Esophagus squamous epithelium (tissue), 5 donors: ENCODE measurements around the gene CTIF. TPM values are rescaled to one million over a fixed set of nuclear protein-coding genes. Genes with fewer than 3 reads are reported as not detected.
A peak's percentile ranks its signal among the peaks of the same experiment; 100 is the strongest.

Experiments used
- DNase-seq: peaks from one replicate; lab custom pipeline; 2025; lab: John Stamatoyannopoulos, UW
- H3K27ac ChIP-seq, 4 donors: fragments of 200-600 bp; sonication (generic); one replicate each; pipeline ENCODE4 v1.5.1; 2016 to 2019; ENCODE audit warnings: mild to moderate bottlenecking in 1 of 4
- H3K27me3 ChIP-seq, 4 donors: fragments of 200-600 bp; sonication (generic); 1 replicate in 3 of 4; 2 replicates in 1 of 4; pipeline versions ENCODE4 v1.5.1 to v1.6.0; 2017 to 2021; ENCODE audit warnings: antibody characterized with exemption in 1 of 4
- H3K36me3 ChIP-seq, 3 donors: fragments of 200-600 bp; sonication (generic); one replicate each; pipeline ENCODE4 v1.5.1; 2016 to 2019
- H3K4me1 ChIP-seq, 3 donors: fragments of 200-600 bp; sonication (generic); one replicate each; pipeline ENCODE4 v1.5.1; 2017 to 2019
- H3K4me3 ChIP-seq, 4 donors: fragments of 200-600 bp; sonication (generic); 1 replicate in 3 of 4; 2 replicates in 1 of 4; pipeline ENCODE4 v1.5.1; 2016 to 2019; ENCODE audit warnings: mild to moderate bottlenecking in 2 of 4, moderate library complexity in 1 of 4
- H3K9me3 ChIP-seq, 3 donors: fragments of 200-600 bp; sonication (generic); one replicate each; pipeline ENCODE4 v1.5.1; 2016 to 2019
- CTCF ChIP-seq, 6 experiments: fragments of 450-650 bp in 4 of 6; fragments of 200-600 bp in 2 of 6; sonication (generic) in 2 of 6; IDR thresholded peaks; one replicate each; pipeline ENCODE4 v1.5.1; 2016 to 2019; ENCODE audit warnings: antibody characterized with exemption in 6 of 6, mild to moderate bottlenecking in 4 of 6, moderate library complexity in 4 of 6
- POLR2A ChIP-seq, 4 donors: fragments of 450-650 bp; IDR thresholded peaks; one replicate each; pipeline ENCODE4 v1.6.1; 2017; ENCODE audit warnings: antibody characterized with exemption in 4 of 4, mild to moderate bottlenecking in 4 of 4, moderate library complexity in 3 of 4
- WGBS, 2 donors: methylation state at CpG; one replicate each; pipeline ENCODE4 v1.1.5; 2018; 5-methylcytosine and 5-hydroxymethylcytosine counted together
- intact Hi-C: fragments of 100-400 bp; cut with DNase I; formaldehyde crosslinking; loops from one replicate; pipeline ENCODE4 v1.15.0; 2022
- total RNA-seq, 4 donors: library from RNA; depleted of rRNA; stranded (reverse); fragments of >200 nt; gene quantifications; one replicate each; pipeline ENCODE4 v1.1.0, GENCODE V29; 2016
- donor health status: DM: yes; HTN: yes; CAD: no.

The CTIF gene
- total RNA-seq, 4 donors from 2014 or later, result 4.7 to 24.2 (median 10.2) TPM

DNA sequence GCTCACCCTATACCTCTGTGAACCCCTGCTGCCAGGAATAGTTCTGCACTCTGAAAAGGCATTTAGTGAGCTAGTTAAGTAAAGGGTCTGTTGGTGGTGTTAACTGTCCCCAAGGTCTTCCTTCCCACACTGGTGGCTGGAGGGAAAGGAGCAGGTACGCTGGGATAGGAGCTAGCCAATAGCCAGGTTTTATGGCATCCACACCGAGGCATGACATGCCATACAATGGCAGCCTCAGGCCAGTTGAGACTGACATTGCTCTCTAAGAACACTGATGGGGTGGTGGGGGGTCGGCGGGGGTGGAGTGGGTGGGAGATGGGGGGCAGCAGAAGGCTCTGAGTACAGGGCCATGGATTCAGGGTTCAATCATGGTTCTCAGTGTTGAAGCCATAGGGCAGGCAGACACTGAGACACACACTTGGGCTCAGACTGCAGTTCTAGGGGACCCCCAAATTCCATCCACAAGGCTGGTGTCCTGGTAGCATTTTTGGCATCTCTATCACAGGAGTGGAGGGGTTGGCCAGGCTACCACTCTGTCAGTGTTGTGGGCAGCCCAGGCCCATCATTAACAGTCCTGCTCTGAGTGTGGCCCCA, 136.0 kb downstream of the CTIF start:
- H3K27me3 ChIP-seq, result no peaks in the 10 kb centered on the region
- no peak for DNase-seq
- peaks cover 0 to 25% (median 9%) of the 10 kb centered on the region in 3 donors for H3K36me3 ChIP-seq
- WGBS, 2 donors, result 50 to 65% methylated on average over 1 to 2 of the region's 4 CpGs
- intact Hi-C loops, result loop anchor here (10.0 kb wide), 3 partner anchors 370 to 570 kb away; no protein-coding TSS in a partner anchor
- H3K9me3 ChIP-seq, result no peaks in the 10 kb centered on the region
- TF ChIP-seq POLR2A (IDR thresholded peaks at IDR 0.05), result no peak
- TF ChIP-seq CTCF (IDR thresholded peaks at IDR 0.05), result no peak
- H3K4me1 ChIP-seq, result peaks cover 11 to 32% (median 14%) of the 10 kb centered on the region in 3 donors
- H3K27ac ChIP-seq, result no peak overlapping the region
- H3K4me3 ChIP-seq, result no peak overlapping the region

GRCh38 chr18:48675352-48675761, 136.5 kb downstream of the CTIF start:
- intact Hi-C loops, result loop anchor here (10.0 kb wide), 3 partner anchors 369 to 569 kb away; no protein-coding TSS in a partner anchor
- H3K4me3 ChIP-seq, result no peak overlapping the region
- 20% methylated on average over 4 of the region's 10 CpGs; no CpG with 5 or more reads in 1 of the 2 donors for WGBS, 2 donors
- TF ChIP-seq POLR2A (IDR thresholded peaks at IDR 0.05), result no peak
- peak; percentile 73 to 95 (median 90) for TF ChIP-seq CTCF (IDR thresholded peaks at IDR 0.05)
- no peak overlapping the region for H3K27ac ChIP-seq
- peak; percentile 25 for DNase-seq
- no peaks in the 10 kb centered on the region for H3K27me3 ChIP-seq
- peaks cover 0 to 22% (median 8%) of the 10 kb centered on the region in 3 donors for H3K36me3 ChIP-seq
- H3K9me3 ChIP-seq, result no peaks in the 10 kb centered on the region
- H3K4me1 ChIP-seq, result peaks cover 11 to 37% (median 19%) of the 10 kb centered on the region in 3 donors

- intact Hi-C loops, result loop anchor here (10.0 kb wide), 3 partner anchors 369 to 569 kb away; no protein-coding TSS in a partner anchor
These were observed 137.1 kb downstream of the CTIF start for GRCh38 chr18:48675912-48676311.

GRCh38 chr18:48676346-48676745, 137.5 kb downstream of the CTIF start:
- TF ChIP-seq CTCF (IDR thresholded peaks at IDR 0.05), result no peak
- no peak for TF ChIP-seq POLR2A (IDR thresholded peaks at IDR 0.05)
- no peak for DNase-seq
- Histone ChIP-seq H3K4me3 (no peak overlapping the region), H3K9me3 (no peaks in the 10 kb centered on the region), H3K36me3 (peaks cover 0 to 12% (median 0%) of the 10 kb centered on the region in 3 donors), H3K27ac (no peak overlapping the region), H3K27me3 (no peaks in the 10 kb centered on the region), H3K4me1 (peaks cover 11 to 47% (median 20%) of the 10 kb centered on the region in 3 donors)
- intact Hi-C loops, result loop anchor here (10.0 kb wide), 3 partner anchors 368 to 568 kb away; no protein-coding TSS in a partner anchor
- WGBS, 2 donors, result 30 to 50% methylated on average over 2 to 6 of the region's 8 CpGs

More at GRCh38 chr18:48675912-48676311, 137.1 kb downstream of the CTIF start:
- Histone ChIP-seq H3K4me3 (no peak overlapping the region), H3K9me3 (no peaks in the 10 kb centered on the region), H3K27ac (no peak overlapping the region), H3K36me3 (peaks cover 0 to 17% (median 2%) of the 10 kb centered on the region in 3 donors), H3K4me1 (peaks cover 11 to 43% (median 20%) of the 10 kb centered on the region in 3 donors), H3K27me3 (no peaks in the 10 kb centered on the region)
- no peak for TF ChIP-seq CTCF (IDR thresholded peaks at IDR 0.05)
- no peak for TF ChIP-seq POLR2A (IDR thresholded peaks at IDR 0.05)
- 87 to 90% methylated on average over 9 to 12 of the region's 12 CpGs for WGBS, 2 donors
- no peak for DNase-seq

- Histone ChIP-seq H3K4me3 (no peak overlapping the region), H3K36me3 (peaks cover 0 to 9% (median 0%) of the 10 kb centered on the region in 3 donors), H3K4me1 (peaks cover 11 to 50% (median 20%) of the 10 kb centered on the region in 3 donors), H3K27ac (no peak overlapping the region), H3K9me3 (no peaks in the 10 kb centered on the region), H3K27me3 (no peaks in the 10 kb centered on the region)
- DNase-seq, result no peak
- WGBS, 2 donors, result 19 to 100% methylated on average over 1 to 7 of the region's 17 CpGs
- intact Hi-C loops, result loop anchor here (10.0 kb wide), 3 partner anchors 368 to 568 kb away; no protein-coding TSS in a partner anchor
- TF ChIP-seq CTCF (IDR thresholded peaks at IDR 0.05) (peak; percentile 70 to 85 (median 79)), POLR2A (IDR thresholded peaks at IDR 0.05) (no peak)
These were observed 138.0 kb downstream of the CTIF start for GRCh38 chr18:48676756-48677368.
